ENCODE measurements around the gene GPC6. TPM values are rescaled to one million over a fixed set of nuclear protein-coding genes. Genes with fewer than 3 reads are reported as not detected.

Gene GPC6
- polyA plus RNA-seq, 2 of the 4 experiments (the other 2 are of a cell fraction) = 8.0 to 14.4 TPM

DNA sequence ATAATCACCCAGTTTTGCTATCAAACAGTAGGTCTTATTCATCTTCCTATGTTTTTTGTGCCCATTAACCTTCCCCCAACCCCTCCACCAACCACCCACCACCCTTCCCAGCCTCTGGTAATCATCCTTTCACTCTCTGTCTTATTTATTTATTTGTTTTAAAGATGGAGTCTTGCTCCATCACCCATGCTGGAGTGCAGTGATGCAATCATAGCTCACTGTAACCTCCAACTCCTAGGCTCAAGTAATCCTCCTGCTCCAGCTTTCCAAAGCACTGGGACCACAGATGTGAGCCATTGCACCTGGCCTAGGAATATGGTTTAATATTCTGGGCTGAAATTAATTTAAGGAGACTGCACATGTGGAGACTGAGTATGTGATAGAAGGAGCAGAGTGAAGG lies 527.0 kb downstream of the GPC6 start:
- H3K4me1 ChIP-seq = no peaks in the 10 kb centered on the region
- no peak for DNase-seq (ENCODE audit: low read depth in 1 of 2, low spot score in 1 of 2)
- no peak overlapping the region for H3K27ac ChIP-seq
- no peaks in the 10 kb centered on the region for H3K9me3 ChIP-seq
- TF ChIP-seq, protein P1, sequence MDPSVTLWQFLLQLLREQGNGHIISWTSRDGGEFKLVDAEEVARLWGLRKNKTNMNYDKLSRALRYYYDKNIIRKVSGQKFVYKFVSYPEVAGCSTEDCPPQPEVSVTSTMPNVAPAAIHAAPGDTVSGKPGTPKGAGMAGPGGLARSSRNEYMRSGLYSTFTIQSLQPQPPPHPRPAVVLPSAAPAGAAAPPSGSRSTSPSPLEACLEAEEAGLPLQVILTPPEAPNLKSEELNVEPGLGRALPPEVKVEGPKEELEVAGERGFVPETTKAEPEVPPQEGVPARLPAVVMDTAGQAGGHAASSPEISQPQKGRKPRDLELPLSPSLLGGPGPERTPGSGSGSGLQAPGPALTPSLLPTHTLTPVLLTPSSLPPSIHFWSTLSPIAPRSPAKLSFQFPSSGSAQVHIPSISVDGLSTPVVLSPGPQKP (IDR thresholded peaks at IDR 0.05; ENCODE audit: low read depth, low read length) = no peak
- TF ChIP-seq POLR2AphosphoS2 (conservative IDR thresholded peaks at IDR 0.05; ENCODE audit: low read length) = no peak
- TF ChIP-seq, protein P2, sequence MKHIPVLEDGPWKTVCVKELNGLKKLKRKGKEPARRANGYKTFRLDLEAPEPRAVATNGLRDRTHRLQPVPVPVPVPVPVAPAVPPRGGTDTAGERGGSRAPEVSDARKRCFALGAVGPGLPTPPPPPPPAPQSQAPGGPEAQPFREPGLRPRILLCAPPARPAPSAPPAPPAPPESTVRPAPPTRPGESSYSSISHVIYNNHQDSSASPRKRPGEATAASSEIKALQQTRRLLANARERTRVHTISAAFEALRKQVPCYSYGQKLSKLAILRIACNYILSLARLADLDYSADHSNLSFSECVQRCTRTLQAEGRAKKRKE (CRISPR knock-in tag; IDR thresholded peaks at IDR 0.05; ENCODE audit: low read depth) = no peak
- TF ChIP-seq PBX3 (IDR thresholded peaks at IDR 0.05) = no peak
- TF ChIP-seq, protein P3, sequence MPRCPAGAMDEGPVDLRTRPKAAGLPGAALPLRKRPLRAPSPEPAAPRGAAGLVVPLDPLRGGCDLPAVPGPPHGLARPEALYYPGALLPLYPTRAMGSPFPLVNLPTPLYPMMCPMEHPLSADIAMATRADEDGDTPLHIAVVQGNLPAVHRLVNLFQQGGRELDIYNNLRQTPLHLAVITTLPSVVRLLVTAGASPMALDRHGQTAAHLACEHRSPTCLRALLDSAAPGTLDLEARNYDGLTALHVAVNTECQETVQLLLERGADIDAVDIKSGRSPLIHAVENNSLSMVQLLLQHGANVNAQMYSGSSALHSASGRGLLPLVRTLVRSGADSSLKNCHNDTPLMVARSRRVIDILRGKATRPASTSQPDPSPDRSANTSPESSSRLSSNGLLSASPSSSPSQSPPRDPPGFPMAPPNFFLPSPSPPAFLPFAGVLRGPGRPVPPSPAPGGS (IDR thresholded peaks at IDR 0.05) = no peak
- no peak for TF ChIP-seq RFX5 (IDR thresholded peaks at IDR 0.05)
- TF ChIP-seq CHD2 (IDR thresholded peaks at IDR 0.05; ENCODE audit: low read length, partially characterized antibody) = no peak
- TF ChIP-seq ESRRA (IDR thresholded peaks at IDR 0.05; ENCODE audit: borderline replicate concordance, low read length) = no peak
- TF ChIP-seq FOSL2 (IDR thresholded peaks at IDR 0.05) = no peak
- TF ChIP-seq FOSL2 (CRISPR knock-in tag; IDR thresholded peaks at IDR 0.05) = no peak
- TF ChIP-seq, protein P4, sequence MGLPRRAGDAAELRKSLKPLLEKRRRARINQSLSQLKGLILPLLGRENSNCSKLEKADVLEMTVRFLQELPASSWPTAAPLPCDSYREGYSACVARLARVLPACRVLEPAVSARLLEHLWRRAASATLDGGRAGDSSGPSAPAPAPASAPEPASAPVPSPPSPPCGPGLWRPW (IDR thresholded peaks at IDR 0.05) = no peak
- no peak for TF ChIP-seq RAD21 (conservative IDR thresholded peaks at IDR 0.05 in 1 of 2, IDR thresholded peaks at IDR 0.05 in 1 of 2)
- no peak for TF ChIP-seq EHF (CRISPR knock-in tag; IDR thresholded peaks at IDR 0.05)
- TF ChIP-seq HEYL (CRISPR knock-in tag; IDR thresholded peaks at IDR 0.05) = no peak
- no peak for TF ChIP-seq BHLHE40 (IDR thresholded peaks at IDR 0.05; ENCODE audit: low read depth, low read length)
- TF ChIP-seq MAZ (IDR thresholded peaks at IDR 0.05; ENCODE audit: borderline replicate concordance, low read depth, low read length) = no peak
- TF ChIP-seq POLR2A (IDR thresholded peaks at IDR 0.05; ENCODE audit: low read length) = no peak
- no peak for TF ChIP-seq JUN (IDR thresholded peaks at IDR 0.05)
- no peak for TF ChIP-seq SREBF2 (IDR thresholded peaks at IDR 0.05)
- no peak for ATAC-seq
- CTCF ChIA-PET = no interaction called here
- no peak for FAIRE-seq
- no peak overlapping the region for H3K4me2 ChIP-seq
- H3K4me3 ChIP-seq = no peak overlapping the region
- POLR2A ChIA-PET = no interaction called here

DNA sequence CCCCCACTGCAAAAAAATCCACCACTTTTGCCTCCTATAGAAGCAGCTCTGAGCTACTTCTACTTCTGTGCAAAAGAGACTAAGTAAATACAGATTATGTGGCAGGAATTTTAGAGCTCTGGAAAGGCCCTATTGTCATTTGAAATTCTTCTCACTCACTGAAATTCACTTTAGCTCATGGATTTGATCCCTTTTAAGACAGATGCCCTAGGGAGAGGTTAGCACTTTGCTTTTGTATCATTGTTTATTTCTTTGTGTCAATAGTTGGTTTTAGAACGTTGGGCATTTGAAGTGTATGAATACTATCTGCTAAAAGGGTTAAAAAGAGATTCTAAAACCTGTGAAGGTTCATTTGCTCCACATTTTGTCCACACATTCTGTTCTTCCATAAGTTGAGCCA lies 528.7 kb downstream of the GPC6 start:
- Histone ChIP-seq H3K4me1 (no peaks in the 10 kb centered on the region), H3K4me2 (no peak overlapping the region), H3K4me3 (no peak overlapping the region), H3K27ac (no peak overlapping the region), H3K9me3 (no peaks in the 10 kb centered on the region)
- WGBS (ENCODE audit: missing lambda C conversion rate) = 10% methylated on average over 1 of the region's 1 CpG
- POLR2A ChIA-PET = no interaction called here
- CTCF ChIA-PET = no interaction called here
- TF ChIP-seq CBX8 (IDR thresholded peaks at IDR 0.05) (no peak), CEBPB (IDR thresholded peaks at IDR 0.05) (no peak), POLR2AphosphoS2 (conservative IDR thresholded peaks at IDR 0.05; ENCODE audit: low read length) (no peak), NPAS2 (CRISPR knock-in tag; IDR thresholded peaks at IDR 0.05; ENCODE audit: borderline replicate concordance) (no peak), POLR2A (IDR thresholded peaks at IDR 0.05; ENCODE audit: low read length) (no peak), FOXS1 (CRISPR knock-in tag; IDR thresholded peaks at IDR 0.05) (no peak), RNF2 (IDR thresholded peaks at IDR 0.05; ENCODE audit: borderline replicate concordance, low read depth) (no peak), CBX2 (IDR thresholded peaks at IDR 0.05; ENCODE audit: borderline replicate concordance, low read depth) (no peak), RARB (CRISPR knock-in tag; IDR thresholded peaks at IDR 0.05) (no peak), RAD21 (conservative IDR thresholded peaks at IDR 0.05 in 1 of 2, IDR thresholded peaks at IDR 0.05 in 1 of 2) (no peak)
- TF ChIP-seq, protein P1 (IDR thresholded peaks at IDR 0.05; ENCODE audit: low read depth, low read length) = no peak
- no peak for DNase-seq (ENCODE audit: low read depth in 1 of 2, low spot score in 1 of 2)
- ATAC-seq = no peak
- no peak for FAIRE-seq

Measured in A549 (cell line).